Erythroblast (primary cell): ENCODE data around the gene CPLANE1.
A peak's percentile ranks its signal among the peaks of the same experiment; 100 is the strongest.
"Not testable (repeated sequence)": the region's sequence is repeated elsewhere in the genome, so short reads cannot be mapped to it uniquely, and the experiment has no call there.

Experiments
- DNase-seq, 2 experiments: peaks; one replicate each; lab custom pipeline; 2025; lab: John Stamatoyannopoulos, UW
- GATA1 ChIP-seq: IDR thresholded peaks from 2 replicates; pipeline ENCODE4 v1.6.1; 2011; ENCODE audit warnings: low read depth, mild to moderate bottlenecking, control low read depth, low read length, moderate library complexity
- POLR2A ChIP-seq: IDR thresholded peaks from 2 replicates; pipeline ENCODE4 v1.6.1; 2011; ENCODE audit warnings: mild to moderate bottlenecking, low read length

The CPLANE1 gene

GRCh38 chr5:37086466-37087173 is 162.6 kb downstream of the CPLANE1 start:
- no peak for DNase-seq
- no peak for TF ChIP-seq GATA1
- TF ChIP-seq POLR2A: no peak

- DNase-seq: not testable (repeated sequence)
These were observed 163.2 kb downstream of the CPLANE1 start for GRCh38 chr5:37086026-37086425.

GRCh38 chr5:37082977-37083376 is 166.2 kb downstream of the CPLANE1 start:
- DNase-seq: not testable (repeated sequence)

DNA sequence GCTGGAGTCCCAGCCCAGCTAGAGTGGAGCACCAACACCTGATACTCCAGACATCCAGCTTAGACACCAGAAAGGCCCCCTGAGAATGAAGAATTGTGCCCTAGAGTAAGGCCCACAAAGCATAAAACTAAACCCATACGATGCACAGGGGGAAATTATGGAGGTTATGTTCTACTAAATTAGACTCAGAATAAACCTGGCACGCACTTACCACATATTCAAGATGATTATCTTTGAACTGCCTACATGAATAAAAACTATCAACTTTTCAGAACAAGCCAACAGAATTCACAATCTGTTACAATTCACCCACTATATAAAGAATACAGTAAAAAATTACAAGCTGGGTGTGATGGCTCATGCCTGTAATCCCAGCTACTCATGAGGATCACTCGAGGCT is 168.5 kb downstream of the CPLANE1 start:
- DNase-seq: no peak
- TF ChIP-seq POLR2A (no peak), GATA1 (no peak)

GRCh38 chr5:37077146-37077545 is 172.0 kb downstream of the CPLANE1 start:
- TF ChIP-seq GATA1 (no peak), POLR2A (no peak)
- DNase-seq: no peak

GRCh38 chr5:37075399-37075950 is 173.7 kb downstream of the CPLANE1 start:
- peak in 1 of 2 experiments; percentile 8 for DNase-seq
- no peak for TF ChIP-seq GATA1
- no peak for TF ChIP-seq POLR2A

GRCh38 chr5:37071901-37072581 is 177.1 kb downstream of the CPLANE1 start:
- no peak for TF ChIP-seq GATA1
- no peak for TF ChIP-seq POLR2A
- no peak for DNase-seq

GRCh38 chr5:37071487-37071886 is 177.7 kb downstream of the CPLANE1 start:
- TF ChIP-seq POLR2A (no peak), GATA1 (no peak)
- no peak for DNase-seq

GRCh38 chr5:37064442-37064841 is 184.7 kb downstream of the CPLANE1 start:
- TF ChIP-seq GATA1: no peak
- TF ChIP-seq POLR2A: no peak
- no peak for DNase-seq

- TF ChIP-seq GATA1 (no peak), POLR2A (no peak)
- DNase-seq: no peak
These were observed 185.4 kb downstream of the CPLANE1 start for GRCh38 chr5:37063739-37064138.

GRCh38 chr5:37060030-37060429 is 189.1 kb downstream of the CPLANE1 start:
- no peak for TF ChIP-seq GATA1
- TF ChIP-seq POLR2A: no peak
- DNase-seq: no peak

DNA sequence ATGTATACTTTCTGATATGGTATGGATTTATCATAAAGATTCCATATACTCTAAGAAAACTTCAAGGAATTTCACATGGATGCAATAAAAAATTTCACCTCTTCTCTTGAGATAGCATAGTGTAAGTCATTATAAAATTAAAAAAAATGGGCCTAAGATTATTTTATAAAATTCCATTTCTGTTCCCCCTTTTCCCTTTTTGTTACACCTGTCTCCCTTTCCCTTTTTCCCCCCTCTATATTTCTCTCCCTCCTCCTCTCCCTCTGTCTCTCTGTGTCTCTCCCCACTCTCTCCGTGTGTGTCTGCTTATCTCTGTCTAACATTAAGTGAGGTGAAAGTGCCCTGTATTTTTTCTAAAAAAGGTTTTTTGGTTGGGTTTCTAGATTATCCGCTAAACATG is 192.4 kb downstream of the CPLANE1 start:
- no peak for DNase-seq

More for the DNA sequence above, 192.4 kb downstream of the CPLANE1 start:
- no peak for TF ChIP-seq GATA1
- no peak for TF ChIP-seq POLR2A
